Erythroblast (primary cell): ENCODE data around the gene PRKG1.

ENCODE experiments used
- DNase-seq, 2 experiments: peaks; one replicate each; lab custom pipeline; 2025; lab: John Stamatoyannopoulos, UW
- GATA1 ChIP-seq: IDR thresholded peaks from 2 replicates; pipeline ENCODE4 v1.6.1; 2011; ENCODE audit warnings: low read depth, mild to moderate bottlenecking, control low read depth, low read length, moderate library complexity
- POLR2A ChIP-seq: IDR thresholded peaks from 2 replicates; pipeline ENCODE4 v1.6.1; 2011; ENCODE audit warnings: mild to moderate bottlenecking, low read length

The PRKG1 gene

GRCh38 chr10:51886438-51887068 is 812.3 kb downstream of the PRKG1 start:
- no peak for TF ChIP-seq GATA1
- TF ChIP-seq POLR2A, result no peak
- no peak for DNase-seq

GRCh38 chr10:51888263-51888662 is 814.0 kb downstream of the PRKG1 start:
- TF ChIP-seq POLR2A (no peak), GATA1 (no peak)
- DNase-seq, result no peak

GRCh38 chr10:51892313-51892712 is 818.0 kb downstream of the PRKG1 start:
- TF ChIP-seq POLR2A (no peak), GATA1 (no peak)
- no peak for DNase-seq

GRCh38 chr10:51892965-51893658 is 818.8 kb downstream of the PRKG1 start:
- TF ChIP-seq GATA1, result no peak
- peak; percentile 3 to 9 for DNase-seq

- DNase-seq, result no peak
- TF ChIP-seq POLR2A (no peak), GATA1 (no peak)
Measured at GRCh38 chr10:51894771-51895578, 820.7 kb downstream of the PRKG1 start.

- TF ChIP-seq POLR2A (no peak), GATA1 (no peak)
- no peak for DNase-seq
Measured at GRCh38 chr10:51896849-51897248, 822.6 kb downstream of the PRKG1 start.

GRCh38 chr10:51897560-51897959 is 823.3 kb downstream of the PRKG1 start:
- TF ChIP-seq POLR2A, result no peak
- TF ChIP-seq GATA1, result no peak
- DNase-seq, result no peak

- TF ChIP-seq GATA1 (no peak), POLR2A (no peak)
- no peak for DNase-seq
Measured at GRCh38 chr10:51900180-51900579, 825.9 kb downstream of the PRKG1 start.

GRCh38 chr10:51903675-51904074 is 829.4 kb downstream of the PRKG1 start:
- no peak for DNase-seq
- TF ChIP-seq GATA1, result no peak
- TF ChIP-seq POLR2A, result no peak

- TF ChIP-seq GATA1, result no peak
- no peak for TF ChIP-seq POLR2A
- no peak for DNase-seq
Measured at GRCh38 chr10:51905032-51905431, 830.7 kb downstream of the PRKG1 start.

GRCh38 chr10:51907361-51907760 is 833.1 kb downstream of the PRKG1 start:
- no peak for DNase-seq
- TF ChIP-seq GATA1 (no peak), POLR2A (no peak)

GRCh38 chr10:51910189-51910588 is 835.9 kb downstream of the PRKG1 start:
- TF ChIP-seq POLR2A (no peak), GATA1 (no peak)
- no peak for DNase-seq

GRCh38 chr10:51910596-51910995 is 836.3 kb downstream of the PRKG1 start:
- no peak for TF ChIP-seq GATA1
- no peak for TF ChIP-seq POLR2A
- DNase-seq, result no peak

- DNase-seq, result no peak
- no peak for TF ChIP-seq POLR2A
- no peak for TF ChIP-seq GATA1
Measured at GRCh38 chr10:51911723-51912122, 837.4 kb downstream of the PRKG1 start.

GRCh38 chr10:51915031-51915542 is 840.8 kb downstream of the PRKG1 start:
- DNase-seq, result no peak
- no peak for TF ChIP-seq GATA1
- no peak for TF ChIP-seq POLR2A
